WTC11 (cell line): Measurements from ENCODE around the gene ATP6V1C2. TPM values are rescaled to one million over a fixed set of nuclear protein-coding genes. Genes with fewer than 3 reads are reported as not detected.

Experiments used
- ATAC-seq: fragments of 200-7000 bp; cut with Tn5 transposase; 2 replicates; pipeline ENCODE4 v1.10.0; 2021; ENCODE audit warnings: mild to moderate bottlenecking, moderate library complexity
- CTCF ChIA-PET: fragments of 300-600 bp; sonication (Branson Sonifier 250); formaldehyde crosslinking; loops from one replicate; lab custom pipeline; 2021; ENCODE audit warnings: antibody characterized with exemption; lab: Charles Lee
- POLR2A ChIA-PET: fragments of 350-600 bp; sonication (Branson Sonifier 250); formaldehyde crosslinking; loops from one replicate; lab custom pipeline; 2021; ENCODE audit warnings: antibody characterized with exemption; lab: Charles Lee
- DNase-seq: peaks from one replicate; pipeline ENCODE4 v3.0.0; 2021; ENCODE audit warnings: low spot score
- H3K27ac Mint-ChIP-seq: 2 replicates; pipeline ENCODE4 v1.8.0; 2021; ENCODE audit warnings: mixed read lengths
- H3K27me3 Mint-ChIP-seq: 2 replicates; pipeline ENCODE4 v1.8.0; 2021; ENCODE audit warnings: low read depth, mild to moderate bottlenecking, moderate library complexity, mixed read lengths
- H3K36me3 Mint-ChIP-seq: 2 replicates; pipeline ENCODE4 v1.8.0; 2021; ENCODE audit warnings: mixed read lengths
- H3K4me1 Mint-ChIP-seq: 2 replicates; pipeline ENCODE4 v1.8.0; 2022; ENCODE audit warnings: mixed read lengths
- H3K4me3 Mint-ChIP-seq: 2 replicates; pipeline ENCODE4 v1.8.0; 2021; ENCODE audit warnings: mild to moderate bottlenecking, moderate library complexity, mixed read lengths
- H3K9me3 Mint-ChIP-seq: 2 replicates; pipeline ENCODE4 v1.8.0; 2021; ENCODE audit warnings: mixed read lengths
- AR ChIP-seq: fragments of 250-450 bp; sonication (Bioruptor Pico); IDR thresholded peaks from 2 replicates; pipeline ENCODE4 v1.9.0; 2021; ENCODE audit warnings: mild to moderate bottlenecking
- ATF6 ChIP-seq: sonication (generic); formaldehyde crosslinking; IDR thresholded peaks from 2 replicates; pipeline ENCODE4 v1.8.1; 2023; ENCODE audit warnings: mild to moderate bottlenecking, missing genetic modification reagents
- ESRRA ChIP-seq: sonication (generic); formaldehyde crosslinking; IDR thresholded peaks from 2 replicates; pipeline ENCODE4 v1.8.1; 2022; ENCODE audit warnings: mild to moderate bottlenecking, missing genetic modification reagents, borderline replicate concordance
- ETV6 ChIP-seq: sonication (generic); formaldehyde crosslinking; IDR thresholded peaks from 2 replicates; pipeline ENCODE4 v1.8.1; 2022; ENCODE audit warnings: mild to moderate bottlenecking, missing genetic modification reagents
- FOXK1 ChIP-seq: sonication (generic); formaldehyde crosslinking; IDR thresholded peaks from 2 replicates; pipeline ENCODE4 v1.8.0; 2022; ENCODE audit warnings: mild to moderate bottlenecking, moderate library complexity, missing genetic modification reagents
- IRF1 ChIP-seq: sonication (generic); formaldehyde crosslinking; IDR thresholded peaks from 2 replicates; pipeline ENCODE4 v1.8.0; 2023; ENCODE audit warnings: missing genetic modification reagents
- MAX ChIP-seq: sonication (generic); formaldehyde crosslinking; IDR thresholded peaks from 2 replicates; pipeline ENCODE4 v1.8.0; 2022; ENCODE audit warnings: mild to moderate bottlenecking, missing genetic modification reagents
- PRDM15 ChIP-seq: sonication (generic); formaldehyde crosslinking; IDR thresholded peaks from 2 replicates; pipeline ENCODE4 v1.8.0; 2022; ENCODE audit warnings: missing genetic modification reagents
- PREB ChIP-seq: sonication (generic); formaldehyde crosslinking; IDR thresholded peaks from 2 replicates; pipeline ENCODE4 v1.8.1; 2022; ENCODE audit warnings: mild to moderate bottlenecking, missing genetic modification reagents, moderate library complexity, borderline replicate concordance
- RELA ChIP-seq: sonication (generic); formaldehyde crosslinking; IDR thresholded peaks from 2 replicates; pipeline ENCODE4 v1.8.1; 2022; ENCODE audit warnings: missing genetic modification reagents, mild to moderate bottlenecking, borderline replicate concordance
- RORB ChIP-seq: fragments of 250-450 bp; sonication (Bioruptor Pico); IDR thresholded peaks from 2 replicates; pipeline ENCODE4 v1.9.0; 2021; ENCODE audit warnings: mild to moderate bottlenecking
- STAT6 ChIP-seq: sonication (generic); formaldehyde crosslinking; conservative IDR thresholded peaks from 2 replicates; pipeline ENCODE4 v1.8.1; 2023; ENCODE audit warnings: mild to moderate bottlenecking, low read depth, missing genetic modification reagents, moderate library complexity
- ZNF396 ChIP-seq: fragments of 250-450 bp; sonication (Bioruptor Pico); IDR thresholded peaks from 2 replicates; pipeline ENCODE4 v1.8.0; 2021; ENCODE audit warnings: mild to moderate bottlenecking, moderate library complexity, borderline replicate concordance
- ZNF512 ChIP-seq: sonication (generic); formaldehyde crosslinking; IDR thresholded peaks from 2 replicates; pipeline ENCODE4 v1.8.1; 2022; ENCODE audit warnings: missing genetic modification reagents, borderline replicate concordance
- total RNA-seq: library from RNA; stranded (reverse); gene quantifications from 3 replicates; pipeline ENCODE4 v1.2.3, GENCODE V29; 2021

The ATP6V1C2 gene
- total RNA-seq, 1 experiment from 2014 or later = 0.42 TPM

- ChIA-PET POLR2A (no interaction called here), CTCF (interaction anchor here (1.5 kb wide), 1 partner anchor 15 kb away, joined by 5 read pairs; no protein-coding TSS in a partner anchor)
- DNase-seq (no peak), ATAC-seq (no peak)
- no peaks in the 10 kb centered on the region for H3K27me3 Mint-ChIP-seq
- H3K27ac Mint-ChIP-seq = no peak overlapping the region
- H3K4me3 Mint-ChIP-seq = no peak overlapping the region
- no peaks in the 10 kb centered on the region for H3K9me3 Mint-ChIP-seq
- H3K4me1 Mint-ChIP-seq = no peaks in the 10 kb centered on the region
- H3K36me3 Mint-ChIP-seq = peaks cover 14% of the 10 kb centered on the region
- TF ChIP-seq IRF1 (CRISPR knock-in tag) (no peak), ETV6 (no peak), PREB (CRISPR knock-in tag) (no peak)
Measured at GRCh38 chr2:10675131-10675530, 46.3 kb upstream of the ATP6V1C2 start.

GRCh38 chr2:10678225-10678624 is 43.2 kb upstream of the ATP6V1C2 start:
- Mint-ChIP-seq H3K9me3 (no peaks in the 10 kb centered on the region), H3K27ac (no peak overlapping the region), H3K4me3 (no peak overlapping the region), H3K36me3 (peaks cover 18% of the 10 kb centered on the region), H3K4me1 (no peaks in the 10 kb centered on the region), H3K27me3 (no peaks in the 10 kb centered on the region)
- ChIA-PET CTCF (interaction anchor here (0.7 to 1.4 kb wide), 4 partner anchors 11 to 191 kb away, joined by 3 to 4 read pairs (median 3); no protein-coding TSS in a partner anchor), POLR2A (no interaction called here)
- ATAC-seq = no peak
- DNase-seq = no peak
- no peak for TF ChIP-seq STAT6 (CRISPR knock-in tag)
- no peak for TF ChIP-seq ZNF396 (CRISPR knock-in tag)
- no peak for TF ChIP-seq MAX
- no peak for TF ChIP-seq ATF6 (CRISPR knock-in tag)
- TF ChIP-seq AR (CRISPR knock-in tag) = no peak
- TF ChIP-seq RORB = no peak

GRCh38 chr2:10680214-10680613 is 41.2 kb upstream of the ATP6V1C2 start:
- no peaks in the 10 kb centered on the region for H3K27me3 Mint-ChIP-seq
- H3K36me3 Mint-ChIP-seq = peaks cover 22% of the 10 kb centered on the region
- H3K27ac Mint-ChIP-seq = no peak overlapping the region
- no peaks in the 10 kb centered on the region for H3K9me3 Mint-ChIP-seq
- DNase-seq = no peak
- no peak overlapping the region for H3K4me3 Mint-ChIP-seq
- ChIA-PET POLR2A (no interaction called here), CTCF (interaction anchor here (1.0 kb wide), 1 partner anchor 10 kb away, joined by 3 read pairs; the partner anchor contains the start of gene NOL10)
- ATAC-seq = no peak
- no peaks in the 10 kb centered on the region for H3K4me1 Mint-ChIP-seq
- TF ChIP-seq FOXK1 = no peak
- TF ChIP-seq PRDM15 (CRISPR knock-in tag) = no peak
- TF ChIP-seq RELA (CRISPR knock-in tag) = no peak
- no peak for TF ChIP-seq ZNF512 (CRISPR knock-in tag)
- no peak for TF ChIP-seq ESRRA (CRISPR knock-in tag)
